ENCODE results near the gene CBR3. TPM values are rescaled to one million over a fixed set of nuclear protein-coding genes. Genes with fewer than 3 reads are reported as not detected.
"Not testable (repeated sequence)": the region's sequence is repeated elsewhere in the genome, so short reads cannot be mapped to it uniquely, and the experiment has no call there.

The CBR3 gene
- total RNA-seq, 1 donor from 2014 or later: 2.0 TPM

DNA sequence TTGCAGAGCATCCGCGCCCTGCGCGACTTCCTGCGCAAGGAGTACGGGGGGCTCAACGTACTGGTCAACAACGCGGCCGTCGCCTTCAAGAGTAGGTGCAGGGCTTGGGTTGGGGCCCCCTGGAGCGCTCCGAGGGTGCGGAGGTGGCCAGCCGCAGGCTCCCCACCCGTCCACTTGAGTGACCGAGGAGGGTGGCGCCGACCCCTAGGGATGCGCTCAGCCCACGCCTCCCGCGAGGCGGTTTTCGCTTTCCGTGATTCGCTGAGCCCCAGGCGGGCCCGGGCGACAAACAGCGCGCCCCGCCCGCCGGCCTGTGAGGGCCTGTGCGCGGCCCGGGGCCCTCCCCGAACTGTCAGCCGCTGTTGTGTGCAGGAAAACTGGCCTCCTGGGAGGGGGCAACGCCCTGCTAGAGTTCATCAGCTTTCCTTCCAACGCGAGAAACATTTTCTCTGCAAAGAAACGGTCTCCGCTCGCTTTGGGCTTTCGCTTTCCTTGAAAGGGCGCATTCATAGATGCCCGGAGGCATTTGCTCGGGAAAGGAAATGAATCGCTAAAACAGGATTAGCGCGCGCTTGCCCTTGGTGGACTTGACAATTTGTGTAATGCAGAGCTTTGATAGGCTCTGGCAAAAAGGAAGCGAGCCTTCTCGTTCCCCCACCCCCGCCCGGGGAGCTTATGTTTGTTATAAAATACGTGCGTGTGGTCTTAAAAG, 668 bp downstream of the CBR3 start:
- Histone ChIP-seq H3K4me3 (peak overlapping the region; percentile 75), H3K36me3 (peaks cover 13% of the 10 kb centered on the region), H3K4me1 (peaks cover 41% of the 10 kb centered on the region), H3K9me3 (replicated peaks) (no peaks in the 10 kb centered on the region), H3K27ac (replicated peaks) (peak overlapping the region; percentile 95), H3K27me3 (ENCODE audit: low read depth) (no peaks in the 10 kb centered on the region)
- DNase-seq: peak; percentile 83
- intact Hi-C loops (cut with micrococcal nuclease): no loop called here
- TF ChIP-seq, protein P1, sequence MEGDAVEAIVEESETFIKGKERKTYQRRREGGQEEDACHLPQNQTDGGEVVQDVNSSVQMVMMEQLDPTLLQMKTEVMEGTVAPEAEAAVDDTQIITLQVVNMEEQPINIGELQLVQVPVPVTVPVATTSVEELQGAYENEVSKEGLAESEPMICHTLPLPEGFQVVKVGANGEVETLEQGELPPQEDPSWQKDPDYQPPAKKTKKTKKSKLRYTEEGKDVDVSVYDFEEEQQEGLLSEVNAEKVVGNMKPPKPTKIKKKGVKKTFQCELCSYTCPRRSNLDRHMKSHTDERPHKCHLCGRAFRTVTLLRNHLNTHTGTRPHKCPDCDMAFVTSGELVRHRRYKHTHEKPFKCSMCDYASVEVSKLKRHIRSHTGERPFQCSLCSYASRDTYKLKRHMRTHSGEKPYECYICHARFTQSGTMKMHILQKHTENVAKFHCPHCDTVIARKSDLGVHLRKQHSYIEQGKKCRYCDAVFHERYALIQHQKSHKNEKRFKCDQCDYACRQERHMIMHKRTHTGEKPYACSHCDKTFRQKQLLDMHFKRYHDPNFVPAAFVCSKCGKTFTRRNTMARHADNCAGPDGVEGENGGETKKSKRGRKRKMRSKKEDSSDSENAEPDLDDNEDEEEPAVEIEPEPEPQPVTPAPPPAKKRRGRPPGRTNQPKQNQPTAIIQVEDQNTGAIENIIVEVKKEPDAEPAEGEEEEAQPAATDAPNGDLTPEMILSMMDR (IDR thresholded peaks at IDR 0.05; ENCODE audit: borderline replicate concordance): no peak

DNA sequence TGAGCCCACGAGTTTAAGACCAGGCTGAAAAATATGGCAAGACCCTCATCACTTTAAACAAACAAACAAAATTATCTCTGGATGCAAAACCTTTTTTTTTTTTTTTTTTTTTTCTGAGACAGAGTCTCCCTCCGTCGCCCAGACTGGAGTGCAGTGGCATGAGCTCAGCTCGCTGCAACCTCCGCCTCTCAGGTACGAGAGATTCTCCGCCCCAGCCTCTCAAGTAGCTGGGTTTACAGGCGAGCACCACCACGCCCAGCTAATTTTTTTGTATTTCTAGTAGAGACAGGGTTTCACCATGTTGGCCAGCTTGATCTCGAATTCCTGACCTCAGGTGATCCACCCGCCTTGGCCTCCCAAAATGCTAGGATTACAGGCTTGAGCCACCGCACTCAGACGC, 4.9 kb downstream of the CBR3 start:
- H3K4me3 ChIP-seq; H3K27ac ChIP-seq (replicated peaks); H3K9me3 ChIP-seq (replicated peaks); DNase-seq; H3K27me3 ChIP-seq (ENCODE audit: low read depth): not testable (repeated sequence)
- intact Hi-C loops (cut with micrococcal nuclease): loop anchor here (10.0 kb wide), 2 partner anchors 75 to 185 kb away; partner anchors contain the start of gene MORC3
- H3K36me3 ChIP-seq: peaks cover 14% of the 10 kb centered on the region
- peaks cover 36% of the 10 kb centered on the region for H3K4me1 ChIP-seq

DNA sequence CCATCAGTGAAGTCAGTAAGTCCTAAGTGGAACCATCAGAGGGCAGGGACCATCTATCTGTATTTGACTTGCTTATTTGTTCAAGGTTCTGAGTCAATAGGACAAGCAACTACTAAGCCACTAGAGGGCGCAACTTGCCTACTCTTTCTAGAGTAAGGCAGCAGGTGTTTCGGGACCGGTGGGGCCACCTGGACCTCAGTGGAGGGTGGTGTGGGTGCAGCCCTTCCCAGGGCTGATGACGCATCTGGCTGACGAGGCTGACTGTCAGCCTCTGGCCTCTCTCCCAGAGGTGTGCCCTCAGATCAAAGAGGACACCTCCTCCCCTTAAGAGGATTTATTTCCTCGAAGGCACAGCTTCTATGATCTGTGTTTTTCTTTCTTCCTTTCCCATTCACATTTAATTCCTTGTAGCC, 6.6 kb downstream of the CBR3 start:
- intact Hi-C loops (cut with micrococcal nuclease): loop anchor here (10.0 kb wide), 2 partner anchors 73 to 183 kb away; partner anchors contain the start of gene MORC3
- TF ChIP-seq, protein P1 (IDR thresholded peaks at IDR 0.05; ENCODE audit: borderline replicate concordance): peak; percentile 90
- H3K4me3 ChIP-seq: no peak overlapping the region
- peak; percentile 24 for DNase-seq
- H3K27me3 ChIP-seq (ENCODE audit: low read depth): no peaks in the 10 kb centered on the region
- peaks cover 22% of the 10 kb centered on the region for H3K4me1 ChIP-seq
- no peak overlapping the region for H3K27ac ChIP-seq (replicated peaks)
- peaks cover 21% of the 10 kb centered on the region for H3K36me3 ChIP-seq
- no peaks in the 10 kb centered on the region for H3K9me3 ChIP-seq (replicated peaks)

DNA sequence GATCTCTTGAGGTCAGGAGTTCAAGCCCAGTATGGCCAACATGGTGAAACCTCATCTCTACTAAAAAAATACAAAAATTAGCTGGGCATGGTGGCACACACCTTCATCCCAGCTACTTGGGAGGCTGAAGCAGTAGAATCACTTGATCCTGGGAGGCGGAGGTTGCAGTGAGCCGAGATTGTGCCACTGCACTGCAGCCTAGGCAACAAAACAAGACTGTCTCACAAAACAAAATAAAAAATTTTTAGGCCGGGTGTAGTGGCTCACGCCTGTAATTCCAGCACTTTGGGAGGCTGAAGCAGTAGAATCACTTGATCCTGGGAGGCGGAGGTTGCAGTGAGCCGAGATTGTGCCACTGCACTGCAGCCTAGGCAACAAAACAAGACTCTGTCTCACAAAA, 9.4 kb downstream of the CBR3 start:
- intact Hi-C loops (cut with micrococcal nuclease): loop anchor here (10.0 kb wide), 2 partner anchors 71 to 181 kb away; partner anchors contain the start of gene MORC3
- peaks cover 26% of the 10 kb centered on the region for H3K36me3 ChIP-seq
- H3K27me3 ChIP-seq (ENCODE audit: low read depth); H3K9me3 ChIP-seq (replicated peaks); H3K27ac ChIP-seq (replicated peaks); DNase-seq; H3K4me1 ChIP-seq; H3K4me3 ChIP-seq: not testable (repeated sequence)

DNA sequence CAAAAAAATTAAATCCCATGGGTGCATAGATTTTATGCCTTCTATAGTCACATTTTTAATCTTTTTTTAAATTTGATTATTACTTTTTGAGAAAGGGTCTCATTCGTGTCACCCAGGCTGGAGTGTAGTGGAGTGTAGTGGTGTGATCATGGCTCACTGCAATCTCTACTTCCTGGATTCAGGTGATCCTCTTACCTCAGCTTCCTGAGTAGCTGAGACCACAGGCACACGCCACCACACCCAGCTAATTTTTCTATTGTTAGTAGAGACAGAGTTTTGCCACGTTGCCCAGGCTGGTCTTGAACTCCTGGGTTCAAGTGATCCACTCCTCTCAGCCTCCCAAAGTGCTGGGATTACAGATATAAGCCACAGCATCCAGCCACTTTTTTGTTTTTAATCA, 10.4 kb downstream of the CBR3 start:
- TF ChIP-seq, protein P1 (IDR thresholded peaks at IDR 0.05; ENCODE audit: borderline replicate concordance): no peak
- intact Hi-C loops (cut with micrococcal nuclease): loop anchor here (10.0 kb wide), 2 partner anchors 70 to 180 kb away; partner anchors contain the start of gene MORC3
- H3K4me1 ChIP-seq: peaks cover 16% of the 10 kb centered on the region
- H3K27me3 ChIP-seq (ENCODE audit: low read depth): no peaks in the 10 kb centered on the region
- no peak overlapping the region for H3K27ac ChIP-seq (replicated peaks)
- no peak overlapping the region for H3K4me3 ChIP-seq
- DNase-seq: no peak
- peaks cover 18% of the 10 kb centered on the region for H3K36me3 ChIP-seq
- no peaks in the 10 kb centered on the region for H3K9me3 ChIP-seq (replicated peaks)

DNA sequence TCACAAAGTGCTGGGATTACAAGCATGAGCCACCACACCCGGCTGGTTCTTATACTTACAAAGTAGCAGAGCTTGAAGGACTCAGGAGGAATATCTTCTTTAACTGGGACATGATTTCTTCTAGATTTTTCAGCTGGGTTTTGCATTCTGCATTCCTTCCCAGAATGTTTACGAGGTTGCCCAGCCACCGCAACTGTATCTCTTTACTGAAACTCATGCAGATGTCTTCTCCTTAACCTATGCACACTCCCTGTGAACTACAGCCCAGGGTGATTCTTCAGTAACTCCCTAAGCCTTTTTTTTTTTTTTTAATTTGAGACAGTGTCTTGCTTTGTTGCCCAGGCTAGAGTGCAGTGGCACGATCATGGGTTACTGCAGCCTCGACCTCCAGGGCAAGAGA, 13.0 kb downstream of the CBR3 start:
- H3K9me3 ChIP-seq (replicated peaks): peaks cover 10% of the 10 kb centered on the region
- no peaks in the 10 kb centered on the region for H3K27me3 ChIP-seq (ENCODE audit: low read depth)
- no peak overlapping the region for H3K27ac ChIP-seq (replicated peaks)
- peaks cover 18% of the 10 kb centered on the region for H3K4me1 ChIP-seq
- intact Hi-C loops (cut with micrococcal nuclease): loop anchor here (10.0 kb wide), 2 partner anchors 67 to 177 kb away; partner anchors contain the start of gene MORC3
- H3K4me3 ChIP-seq: no peak overlapping the region
- TF ChIP-seq, protein P1 (IDR thresholded peaks at IDR 0.05; ENCODE audit: borderline replicate concordance): no peak
- peaks cover 12% of the 10 kb centered on the region for H3K36me3 ChIP-seq
- DNase-seq: no peak

All from left ventricle myocardium inferior (tissue), 1 donor.